GM20000 (cell line): ENCODE data around the gene PIGQ.

Source experiments
- DNase-seq: peaks from one replicate; pipeline ENCODE4 v3.0.0; 2012; ENCODE audit warnings: low spot score
- CTCF ChIP-seq: IDR thresholded peaks from 2 replicates; pipeline ENCODE4 v1.5.1; 2012; ENCODE audit warnings: mild to moderate bottlenecking, control low read depth; ENCODE audit errors: extremely low read depth, missing control alignments

The PIGQ gene

GRCh38 chr16:536746-537145, 33.0 kb upstream of the PIGQ start:
- DNase-seq: no peak
- TF ChIP-seq CTCF: no peak

- DNase-seq: no peak
- TF ChIP-seq CTCF: no peak
Measured at GRCh38 chr16:537415-538335, 32.1 kb upstream of the PIGQ start.

GRCh38 chr16:539901-540530, 29.8 kb upstream of the PIGQ start:
- no peak for DNase-seq

GRCh38 chr16:540645-541340, 29.0 kb upstream of the PIGQ start:
- no peak for DNase-seq
- TF ChIP-seq CTCF: no peak

More at GRCh38 chr16:539901-540530, 29.8 kb upstream of the PIGQ start:
- TF ChIP-seq CTCF: no peak

- TF ChIP-seq CTCF: no peak
- DNase-seq: no peak
Measured at GRCh38 chr16:543301-544164, 26.2 kb upstream of the PIGQ start.

GRCh38 chr16:544517-544916, 25.3 kb upstream of the PIGQ start:
- no peak for DNase-seq
- no peak for TF ChIP-seq CTCF
